ENCODE data around the gene CCNK.
A peak's percentile ranks its signal among the peaks of the same experiment; 100 is the strongest.

The CCNK gene

DNA sequence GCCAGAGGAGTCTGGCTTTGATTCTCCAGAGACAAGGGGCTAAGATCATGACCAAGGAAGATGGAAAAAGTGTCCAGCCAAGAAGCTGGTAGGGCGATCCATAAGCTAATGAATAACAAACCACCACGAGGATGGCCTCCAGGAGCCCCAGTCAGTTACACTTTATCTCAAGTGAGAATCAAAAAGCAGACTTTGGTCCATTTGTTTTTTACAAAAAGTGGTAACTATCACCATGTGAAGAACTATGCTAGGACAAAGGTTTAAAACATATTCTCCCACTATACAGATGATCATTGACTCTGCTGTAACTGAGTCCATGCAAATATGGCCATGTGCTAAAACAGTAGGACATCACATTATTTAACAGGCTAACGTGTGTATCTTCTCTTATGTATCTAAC is 14.5 kb upstream of the CCNK start:
- DNase-seq (ENCODE audit: low spot score) = no peak

DNA sequence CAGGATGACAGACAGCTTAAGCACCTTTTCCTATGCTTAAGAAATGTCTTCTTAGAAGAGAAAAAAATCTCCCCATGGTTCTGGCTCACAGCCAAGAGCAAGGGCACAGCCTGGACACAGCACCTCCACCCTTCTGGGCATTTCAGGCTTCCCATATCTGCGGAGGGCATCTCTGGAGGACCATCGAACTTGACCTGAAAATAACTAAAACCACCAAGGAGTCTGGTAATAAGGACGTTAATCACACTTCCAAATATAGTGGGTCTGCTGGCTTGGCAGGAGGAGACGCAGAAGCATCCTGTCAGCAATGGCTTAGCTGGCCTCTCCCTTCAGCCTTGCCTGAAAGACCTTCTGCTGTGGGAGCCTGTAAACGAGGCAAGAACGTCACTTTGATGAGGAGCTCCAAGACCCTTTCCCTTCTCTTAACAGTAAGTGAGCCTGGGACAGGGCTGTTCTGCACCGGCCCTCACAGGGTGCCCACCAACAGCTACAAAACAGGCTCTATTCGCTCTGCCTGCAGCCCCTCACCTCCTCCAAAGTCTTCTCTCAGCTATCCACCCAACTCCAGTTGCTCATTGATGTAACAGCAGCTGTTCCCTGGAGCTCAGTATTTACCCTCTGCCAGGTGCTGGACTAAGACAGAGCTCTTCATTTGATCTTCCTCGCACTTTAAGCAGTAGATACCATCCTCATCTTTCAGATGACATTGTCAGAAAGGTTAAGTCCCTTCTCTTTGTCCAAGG is 13.7 kb upstream of the CCNK start:
- no peak for DNase-seq (ENCODE audit: low spot score)

DNA sequence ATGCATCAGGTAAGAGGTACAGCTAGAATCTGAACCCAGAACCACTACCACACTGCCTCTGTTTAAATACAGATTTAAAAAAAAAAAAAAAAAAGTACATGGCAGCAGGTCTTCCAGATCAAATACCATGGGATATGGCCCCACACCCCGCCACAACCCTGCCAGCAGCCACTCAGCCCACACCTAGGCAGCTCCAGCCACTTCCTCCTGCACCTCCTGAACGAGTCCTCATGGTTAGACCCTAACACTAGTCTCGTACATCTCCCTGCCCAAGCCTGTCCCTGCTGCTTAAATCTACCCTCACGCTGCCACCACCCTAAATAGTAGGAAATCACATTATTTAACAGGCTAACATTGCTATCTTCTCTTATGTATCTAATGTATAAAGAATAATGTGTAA is 13.1 kb upstream of the CCNK start:
- no peak for DNase-seq (ENCODE audit: low spot score)

- DNase-seq (ENCODE audit: low spot score) = no peak
These were observed 12.2 kb upstream of the CCNK start for GRCh38 chr14:99468836-99469592.

DNA sequence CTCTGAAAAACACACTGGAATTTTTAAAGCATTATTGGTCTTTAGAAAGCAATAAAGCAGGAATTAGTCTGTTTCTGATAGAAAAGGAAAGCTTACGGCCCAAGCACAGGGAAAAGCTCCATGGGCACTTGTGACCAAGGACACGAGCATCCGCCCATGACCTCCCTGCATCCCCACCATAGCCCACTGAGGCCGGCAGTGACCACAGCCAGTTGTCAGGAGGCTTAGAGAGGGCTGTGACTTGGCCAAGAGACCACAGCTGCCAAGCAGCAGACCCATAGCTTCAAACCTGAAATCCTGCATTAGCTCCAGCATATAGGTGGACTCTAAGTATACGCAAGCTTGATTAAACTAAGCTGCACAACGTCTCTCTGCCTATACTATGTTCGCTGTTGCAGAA is 9.5 kb upstream of the CCNK start:
- DNase-seq (ENCODE audit: low spot score) = no peak

DNA sequence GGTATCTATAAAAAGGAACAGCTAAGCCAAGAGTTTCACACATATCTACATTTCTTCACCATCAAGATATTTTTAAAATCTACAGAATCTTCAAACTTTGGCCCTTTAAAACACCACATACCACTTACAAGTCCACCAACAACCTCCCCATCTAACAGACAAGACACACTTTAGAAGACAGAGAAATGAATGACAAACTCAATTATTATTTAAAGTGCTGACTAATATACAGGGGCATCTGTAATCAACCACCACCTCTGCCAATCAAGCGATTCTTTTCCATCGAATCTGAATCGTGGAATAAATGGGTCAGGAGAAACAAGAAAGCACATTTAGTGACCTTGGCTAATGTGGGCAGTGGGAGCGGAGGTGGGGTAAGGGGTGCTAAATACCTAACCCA is 8.3 kb upstream of the CCNK start:
- no peak for DNase-seq (ENCODE audit: low spot score)

- no peak for DNase-seq (ENCODE audit: low spot score)
These were observed 7.8 kb upstream of the CCNK start for GRCh38 chr14:99473458-99473857.

DNA sequence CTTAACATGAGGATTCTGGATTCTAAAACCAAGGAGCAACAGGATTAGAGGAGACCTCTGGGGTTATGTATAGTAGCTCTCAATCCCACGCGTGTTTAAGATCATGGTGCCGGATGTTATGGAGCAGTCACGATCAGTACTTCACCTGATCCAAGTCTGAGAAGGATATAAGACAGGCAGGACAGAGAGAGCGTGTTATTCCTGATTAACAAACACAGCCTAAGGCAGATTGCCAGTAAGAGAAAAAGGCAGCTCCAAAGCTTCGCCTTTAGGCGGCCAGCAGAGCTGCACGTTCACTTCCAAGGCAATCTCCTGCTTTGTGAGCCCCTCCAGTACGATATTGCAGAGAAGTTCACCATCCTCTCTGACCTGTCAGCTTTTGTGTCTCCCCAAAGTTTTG is 6.0 kb upstream of the CCNK start:
- DNase-seq (ENCODE audit: low spot score) = no peak

DNA sequence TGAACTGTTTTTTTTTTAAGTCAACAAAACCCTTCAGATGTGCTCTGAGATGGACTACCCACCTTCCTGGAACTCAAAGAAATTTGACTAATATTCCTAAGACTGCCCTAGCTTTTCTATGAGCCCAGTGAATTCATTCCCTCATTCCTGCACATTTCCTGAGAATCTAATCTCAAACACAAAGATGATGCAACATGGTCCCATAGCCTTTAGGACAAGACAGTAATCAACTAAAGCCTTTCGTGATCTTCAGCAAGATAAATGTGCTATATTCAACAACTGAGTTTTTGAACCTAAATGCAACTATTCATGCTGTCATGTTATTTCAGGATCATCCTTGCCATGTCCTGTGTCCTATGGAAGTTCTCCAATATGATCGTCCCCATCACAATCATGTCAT is 5.5 kb upstream of the CCNK start:
- no peak for DNase-seq (ENCODE audit: low spot score)

DNA sequence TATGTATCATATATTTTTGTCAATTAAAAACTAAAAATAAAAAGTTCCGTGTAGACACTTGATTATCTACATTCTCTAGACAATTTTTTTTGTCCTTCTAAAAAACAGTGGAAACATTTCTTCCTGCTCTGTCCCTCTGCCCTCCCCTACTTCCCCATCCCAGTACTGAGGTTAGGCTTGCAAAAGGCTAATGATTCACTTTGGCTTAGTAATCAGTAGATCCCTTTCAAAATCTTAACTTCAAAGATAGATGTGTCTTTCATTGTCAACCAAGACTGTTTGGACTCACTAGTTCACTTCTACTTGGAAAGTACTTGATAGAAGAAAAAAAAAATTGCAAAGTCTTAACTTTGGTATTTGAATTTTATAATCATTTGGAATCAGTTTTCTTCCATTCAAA is 4.3 kb upstream of the CCNK start:
- DNase-seq (ENCODE audit: low spot score) = no peak

GRCh38 chr14:99478128-99478527 is 3.1 kb upstream of the CCNK start:
- DNase-seq (ENCODE audit: low spot score) = no peak

DNA sequence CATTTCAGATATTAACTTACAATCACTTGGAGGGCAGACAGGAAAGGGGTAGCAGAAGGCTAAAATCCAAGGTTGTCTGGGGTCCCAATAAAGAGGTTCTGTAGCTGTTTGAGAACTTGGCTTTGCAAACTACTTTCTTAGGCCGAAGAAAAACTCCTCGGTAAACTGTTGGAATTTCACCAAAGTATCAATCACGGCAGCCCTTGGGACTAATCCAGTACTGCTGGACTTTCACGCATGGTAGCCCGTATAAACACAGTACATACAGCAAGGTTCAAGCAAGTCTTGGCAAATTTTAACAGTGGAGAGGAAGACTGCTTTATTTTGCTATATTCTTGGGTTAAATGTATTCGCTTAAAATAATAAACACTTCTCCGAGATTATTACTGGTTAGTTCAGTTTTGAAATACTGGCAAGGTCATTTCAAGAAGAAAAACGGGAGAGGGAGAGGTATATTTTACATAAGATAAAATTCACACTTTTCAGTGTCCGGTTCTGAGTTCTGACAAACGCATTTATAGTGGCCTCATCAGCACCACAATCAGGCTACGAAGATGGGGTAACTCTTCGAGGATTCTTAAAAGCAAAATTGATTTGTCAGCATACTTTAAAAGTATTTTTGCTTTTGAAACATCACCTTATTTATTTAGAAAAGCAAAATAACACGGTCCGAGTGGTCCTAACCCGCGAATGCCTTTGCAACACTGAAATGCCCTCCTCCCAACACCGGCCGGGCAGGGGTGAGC is 1.9 kb upstream of the CCNK start:
- no peak for DNase-seq (ENCODE audit: low spot score)

GRCh38 chr14:99479906-99480869 is 1.0 kb upstream of the CCNK start, which contains the start of gene SETD3:
Gene SETD3, minus strand, starts transcription at chr14:99480859. Its CDS starts 15,054 bp downstream, at chr14:99465805.
- DNase-seq (ENCODE audit: low spot score) = peak; percentile 60

DNA sequence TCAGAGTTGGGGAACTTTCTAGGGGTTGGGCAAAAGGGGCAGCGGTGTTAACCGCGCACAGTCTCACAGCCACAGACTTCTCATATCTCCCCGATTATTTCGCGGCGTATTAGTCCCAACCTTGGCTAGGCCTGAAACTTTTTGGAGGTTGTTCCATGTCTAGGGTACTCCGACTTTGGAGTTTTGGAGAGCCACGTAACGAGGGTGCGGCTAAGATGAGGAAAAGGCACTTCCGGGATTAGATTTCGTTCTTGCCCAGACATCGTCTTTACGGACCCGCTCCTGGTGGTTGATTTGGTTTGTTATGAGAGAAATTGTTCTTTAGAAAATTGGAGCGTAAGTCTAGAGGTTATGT is 513 bp downstream of the CCNK start:
- peak; percentile 12 for DNase-seq (ENCODE audit: low spot score)

DNA sequence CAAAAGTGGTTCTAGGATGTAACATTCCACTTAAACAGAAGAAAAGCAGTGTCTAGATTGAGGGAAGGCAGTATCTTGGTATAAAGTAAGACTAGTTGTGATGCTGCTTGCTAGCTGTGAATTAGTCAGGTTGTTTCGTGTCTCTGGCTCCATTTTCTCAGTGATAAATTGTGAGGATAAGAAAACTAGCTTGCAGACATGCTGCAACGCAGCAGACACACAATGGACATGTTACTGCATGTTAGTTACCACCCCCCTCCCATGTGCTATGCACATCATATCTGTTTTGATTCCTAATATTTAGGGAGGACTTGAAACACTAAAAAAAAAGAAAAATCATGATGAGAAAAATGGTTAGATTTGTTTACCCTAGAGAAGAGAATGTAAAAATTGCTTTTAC is 2.9 kb downstream of the CCNK start:
- no peak for DNase-seq (ENCODE audit: low spot score)

- DNase-seq (ENCODE audit: low spot score) = no peak
These were observed 16.1 kb downstream of the CCNK start for GRCh38 chr14:99497341-99497740.

DNA sequence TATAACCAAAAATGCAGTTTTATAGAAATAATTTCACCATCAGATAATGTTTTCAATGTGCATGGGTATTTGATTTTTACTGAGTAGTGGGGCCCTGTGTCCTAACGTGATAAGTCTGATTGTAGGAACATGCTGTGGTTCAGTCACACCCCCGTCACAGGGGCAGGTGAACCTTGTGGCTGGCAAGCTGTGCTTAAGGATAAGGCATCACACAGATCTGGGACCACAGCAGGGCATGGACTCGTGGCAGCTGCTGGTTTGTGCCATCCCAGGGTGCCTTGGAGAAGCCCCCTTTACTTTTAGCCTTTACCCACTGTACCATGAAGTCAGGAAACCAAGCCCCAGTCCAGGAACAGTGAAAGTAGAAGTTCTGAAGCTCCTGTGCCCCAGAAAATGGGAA is 16.7 kb downstream of the CCNK start:
- no peak for DNase-seq (ENCODE audit: low spot score)

DNA sequence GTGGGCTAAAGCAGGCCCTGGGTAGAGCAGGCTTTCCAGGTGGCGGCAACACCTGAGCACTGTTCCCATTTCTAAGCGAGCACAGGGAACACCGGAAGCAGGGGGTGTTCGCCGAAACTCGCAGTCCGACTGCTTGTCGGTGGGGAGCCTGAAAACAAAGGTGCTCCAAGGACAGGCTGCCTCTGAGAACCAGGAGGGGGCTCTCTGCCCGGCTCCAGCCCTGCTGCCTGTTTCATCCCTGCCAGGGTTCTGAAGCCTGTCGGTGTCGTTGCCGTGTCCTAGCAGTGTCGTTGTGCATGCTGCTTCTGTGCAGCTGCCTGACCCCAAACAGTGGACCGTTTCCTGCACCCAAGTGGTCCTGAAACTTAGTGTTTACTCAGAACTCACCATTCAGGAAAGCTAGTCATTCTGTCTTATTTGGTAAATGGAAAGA is 21.8 kb downstream of the CCNK start:
- DNase-seq (ENCODE audit: low spot score) = no peak

GRCh38 chr14:99503848-99504453 is 22.7 kb downstream of the CCNK start:
- no peak for DNase-seq (ENCODE audit: low spot score)

GRCh38 chr14:99505089-99505488 is 23.9 kb downstream of the CCNK start:
- no peak for DNase-seq (ENCODE audit: low spot score)

- DNase-seq (ENCODE audit: low spot score) = no peak
These were observed 25.1 kb downstream of the CCNK start for GRCh38 chr14:99506276-99506675.

Measured in iPS-NIHi11 (cell line).